Heart left ventricle (tissue), 16 donors: ENCODE results near the gene AGTRAP. TPM values are rescaled to one million over a fixed set of nuclear protein-coding genes. Genes with fewer than 3 reads are reported as not detected.

Experiments
- ATAC-seq, 4 donors: fragments of 200-7000 bp; cut with Tn5 transposase; one replicate each; pipeline ENCODE4 v1.9.1; 2020 to 2022; ENCODE audit warnings: moderate library complexity in 4 of 4, mild to moderate bottlenecking in 3 of 4, moderate number of reproducible peaks in 1 of 4
- DNase-seq, 5 donors: peaks; one replicate each; pipeline ENCODE4 v3.0.0-alpha.2; 2020
- H3K27ac ChIP-seq, 12 donors: fragments of 200-600 bp; sonication (generic) in 4 of 12; one replicate each; pipeline versions ENCODE4 v1.5.0 to v1.8.0; 2016 to 2022; ENCODE audit warnings: mild to moderate bottlenecking in 2 of 12
- H3K27me3 ChIP-seq, 9 donors: fragments of 200-600 bp; sonication (generic) in 2 of 9; one replicate each; pipeline versions ENCODE4 v1.5.1 to v1.8.0; 2016 to 2022; ENCODE audit warnings: mild to moderate bottlenecking in 3 of 9
- H3K36me3 ChIP-seq, 9 donors: fragments of 200-600 bp; sonication (generic) in 2 of 9; one replicate each; pipeline versions ENCODE4 v1.5.0 to v1.8.0; 2018 to 2022; ENCODE audit warnings: mild to moderate bottlenecking in 2 of 9
- H3K4me1 ChIP-seq, 12 donors: fragments of 200-600 bp; sonication (generic) in 4 of 12; one replicate each; pipeline versions ENCODE4 v1.5.0 to v1.8.0; 2016 to 2022; ENCODE audit warnings: mild to moderate bottlenecking in 3 of 12
- H3K4me3 ChIP-seq, 12 donors: fragments of 200-600 bp; sonication (generic) in 4 of 12; one replicate each; pipeline versions ENCODE4 v1.5.0 to v1.8.0; 2017 to 2022; ENCODE audit warnings: mild to moderate bottlenecking in 9 of 12, moderate library complexity in 4 of 12
- H3K9me3 ChIP-seq, 12 donors: fragments of 200-600 bp; sonication (generic) in 4 of 12; one replicate each; pipeline versions ENCODE4 v1.5.0 to v1.8.0; 2016 to 2022; ENCODE audit warnings: mild to moderate bottlenecking in 1 of 12
- CTCF ChIP-seq, 12 donors: fragments of 200-600 bp; sonication (generic) in 4 of 12; IDR thresholded peaks; one replicate each; pipeline versions ENCODE4 v1.5.0 to v1.8.0; 2018 to 2022; ENCODE audit warnings: antibody characterized with exemption in 12 of 12, mild to moderate bottlenecking in 5 of 12
- POLR2A ChIP-seq, 2 donors: fragments of 450-650 bp; IDR thresholded peaks; one replicate each; pipeline ENCODE4 v1.6.1; 2017; ENCODE audit warnings: antibody characterized with exemption in 2 of 2, mild to moderate bottlenecking in 2 of 2, moderate library complexity in 2 of 2
- WGBS, 4 donors: extraction: QIAGEN DNeasy Blood & Tissue Kit in 2 of 4; methylation state at CpG; one replicate each; pipeline versions ENCODE4 v1.1.5 to v1.1.7; 2013 to 2018; 5-methylcytosine and 5-hydroxymethylcytosine counted together
- intact Hi-C, 10 donors: fragments of 100-400 bp; cut with DNase I; formaldehyde crosslinking; loops; one replicate each; pipeline versions ENCODE4 v1.11.1 to v1.14.2; 2022
- polyA plus RNA-seq, 2 donors: library from polyadenylated mRNA; stranded (reverse); fragments of 200-250 nt; gene quantifications; one replicate each; pipeline ENCODE4 v1.2.3, GENCODE V29; 2013
- total RNA-seq, 9 donors: library from RNA; depleted of rRNA in 2 of 9; stranded (reverse); fragments of >200 nt in 2 of 9; fragmentation: NEBNext Ultra II Directional in 3 of 9; extraction: Animal tissue kit (Norgen Biotek cat#: 25700) in 3 of 9; gene quantifications; one replicate each; pipeline versions ENCODE4 v1.1.0 to v1.2.4, GENCODE V29; 2016 to 2023
- donor health status: ischemic (EF 13 %, LVEDD 7.1; RV severe dilation, severe dysfunction).
- donor health status: healthy with polysubstance abuse.
- donor health status: DM: no; HTN: yes; CAD: no.
- donor health status: DM: no; HTN: no; CAD: no.
- donor health status: ischemic (EF 25% LVEDD 6.9; RV normal size, moderate dysfunction).
- donor health status: ischemic (EF 25% LVEDD 5.7; RV mildly dilated, moderate dysfunction).
- donor health status: healthy.
- donor health status: DM: yes; HTN: yes; CAD: no.
- donor health status: ischemic (EF 35%, LVEDD 5.7; RV mildly dilated, moderate dysfunction).
- donor health status: nonischemic (EF 11% LVEDD 7.7; RV severe dilation, severe dysfunction).
- donor health status: DM: yes; HTN: yes; CAD: no.
- donor health status: PGD.
- donor health status: ischemic (EF 29% LVEDD 5.4; RV normal size, mild dysfunction).
- donor health status: nonischemic (EF 23%, LVEDD 6.1; RV moderate dilation, normal function).

Gene AGTRAP
- total and polyA plus RNA-seq, 11 donors, result 11.8 to 134 (median 24.5) TPM

GRCh38 chr1:11733306-11733705 is 2.6 kb upstream of the AGTRAP start:
- TF ChIP-seq CTCF (IDR thresholded peaks at IDR 0.05) (no peak), POLR2A (IDR thresholded peaks at IDR 0.05) (no peak)
- Histone ChIP-seq H3K36me3 (no peaks in the 10 kb centered on the region), H3K4me3 (no peak overlapping the region), H3K4me1 (peaks cover 5 to 75% (median 36%) of the 10 kb centered on the region in 12 donors), H3K27ac (peak overlapping the region in 1 of 12 donors; percentile 82), H3K27me3 (no peaks in the 10 kb centered on the region), H3K9me3 (no peaks in the 10 kb centered on the region)
- ATAC-seq (no peak), DNase-seq (no peak)
- WGBS, 4 donors, result 89 to 94% (median 93%) methylated on average over 3 of the region's 3 CpGs
- intact Hi-C loops, result loop anchor here in 3 of 10 donors (10.0 kb wide), 2 partner anchors 51 to 71 kb away; partner anchors contain the start of genes CLCN6 (in 2 of the 3) and MTHFR (in 2 of the 3)

- ATAC-seq (no peak), DNase-seq (no peak)
- TF ChIP-seq POLR2A (IDR thresholded peaks at IDR 0.05) (no peak), CTCF (IDR thresholded peaks at IDR 0.05) (no peak)
- H3K4me3 ChIP-seq, result peak overlapping the region in 10 of 12 donors; percentile 67 to 98 (median 86)
- peak overlapping the region in 11 of 12 donors; percentile 60 to 96 (median 84) for H3K27ac ChIP-seq
- intact Hi-C loops, result loop anchor here in 9 of 10 donors (5.0 to 10.0 kb wide), 5 partner anchors 47 to 72 kb away; partner anchors contain the start of genes CLCN6 (in 5 of the 9) and MTHFR (in 5 of the 9)
- WGBS, 4 donors, result 28 to 34% (median 32%) methylated on average over 4 of the region's 4 CpGs
- no peaks in the 10 kb centered on the region for H3K36me3 ChIP-seq
- H3K4me1 ChIP-seq, result peaks cover 5 to 76% (median 31%) of the 10 kb centered on the region in 12 donors
- no peaks in the 10 kb centered on the region for H3K27me3 ChIP-seq
- H3K9me3 ChIP-seq, result no peaks in the 10 kb centered on the region
These were observed 444 bp upstream of the AGTRAP start for GRCh38 chr1:11735531-11735853.

GRCh38 chr1:11736746-11737639 is 1.1 kb downstream of the AGTRAP start:
- intact Hi-C loops, result loop anchor here in 9 of 10 donors (5.0 to 10.0 kb wide), 5 partner anchors 45 to 70 kb away; partner anchors contain the start of genes CLCN6 (in 5 of the 9) and MTHFR (in 5 of the 9)
- Histone ChIP-seq H3K27me3 (no peaks in the 10 kb centered on the region), H3K36me3 (no peaks in the 10 kb centered on the region), H3K4me1 (peaks cover 5 to 76% (median 21%) of the 10 kb centered on the region in 12 donors), H3K4me3 (peak overlapping the region; percentile 67 to 98 (median 84)), H3K27ac (peak overlapping the region; percentile 39 to 96 (median 84)), H3K9me3 (no peaks in the 10 kb centered on the region)
- WGBS, 4 donors, result 15 to 39% (median 17%) methylated on average over 7 to 15 of the region's 15 CpGs
- TF ChIP-seq POLR2A (IDR thresholded peaks at IDR 0.05) (no peak), CTCF (IDR thresholded peaks at IDR 0.05) (no peak)
- ATAC-seq, result peak; percentile 10 to 68 (median 51)
- DNase-seq, result peak in 4 of 5 donors; percentile 34 to 80 (median 56)

- Histone ChIP-seq H3K9me3 (no peaks in the 10 kb centered on the region), H3K4me3 (no peak overlapping the region), H3K27me3 (no peaks in the 10 kb centered on the region), H3K36me3 (no peaks in the 10 kb centered on the region), H3K27ac (peak overlapping the region in 2 of 12 donors; percentile 82 to 96), H3K4me1 (peaks cover 5 to 68% (median 18%) of the 10 kb centered on the region in 12 donors)
- TF ChIP-seq CTCF (IDR thresholded peaks at IDR 0.05) (no peak), POLR2A (IDR thresholded peaks at IDR 0.05) (no peak)
- intact Hi-C loops, result loop anchor here in 9 of 10 donors (5.0 to 10.0 kb wide), 5 partner anchors 44 to 69 kb away; partner anchors contain the start of genes CLCN6 (in 5 of the 9) and MTHFR (in 5 of the 9)
- 69 to 86% (median 83%) methylated on average over 2 of the region's 2 CpGs for WGBS, 4 donors
- no peak for ATAC-seq
- no peak for DNase-seq
These were observed 2.2 kb downstream of the AGTRAP start for GRCh38 chr1:11738096-11738495.
